Vagina (tissue), 2 donors: ENCODE data around the gene SPACA9. TPM values are rescaled to one million over a fixed set of nuclear protein-coding genes. Genes with fewer than 3 reads are reported as not detected.

Experiments
- DNase-seq, 2 donors: peaks; one replicate each; pipeline ENCODE4 v3.0.0-alpha.2; 2017; ENCODE audit errors: extremely low spot score in 2 of 2
- H3K27ac ChIP-seq: fragments of 200-600 bp; sonication (generic); one replicate; pipeline ENCODE4 v1.5.1; 2019
- H3K27me3 ChIP-seq: fragments of 200-600 bp; sonication (generic); one replicate; pipeline ENCODE4 v1.5.1; 2019
- H3K36me3 ChIP-seq, 2 donors: fragments of 200-600 bp; sonication (generic); one replicate each; pipeline ENCODE4 v1.5.1; 2017 to 2019
- H3K4me1 ChIP-seq: fragments of 200-600 bp; sonication (generic); one replicate; pipeline ENCODE4 v1.5.1; 2019
- H3K4me3 ChIP-seq, 2 donors: fragments of 200-600 bp; sonication (generic); 1 replicate in 1 of 2; 2 replicates in 1 of 2; pipeline ENCODE4 v1.5.1; 2016 to 2019
- H3K9me3 ChIP-seq: fragments of 200-600 bp; sonication (generic); one replicate; pipeline ENCODE4 v1.5.1; 2019
- POLR2A ChIP-seq, 2 donors: fragments of 450-650 bp; IDR thresholded peaks; one replicate each; pipeline ENCODE4 v1.6.1; 2017; ENCODE audit warnings: antibody characterized with exemption in 2 of 2, mild to moderate bottlenecking in 2 of 2, moderate library complexity in 2 of 2
- POLR2AphosphoS5 ChIP-seq, 2 donors: sonication (generic); formaldehyde crosslinking; IDR thresholded peaks; one replicate each; pipeline ENCODE4 v1.9.0; 2017; ENCODE audit warnings: antibody characterized with exemption in 2 of 2, mild to moderate bottlenecking in 2 of 2, low read depth in 1 of 2; ENCODE audit not compliant: insufficient read depth in 1 of 2
- intact Hi-C: fragments of 100-400 bp; cut with DNase I; formaldehyde crosslinking; loops from one replicate; pipeline ENCODE4 v1.15.1; 2023
- total RNA-seq: library from RNA; depleted of rRNA; stranded (reverse); fragments of >200 nt; gene quantifications from one replicate; pipeline ENCODE4 v1.2.3, GENCODE V29; 2016
- TF ChIP-seq, protein P1 (sequence below), 3 experiments: fragments of 450-650 bp in 2 of 3; fragments of 200-600 bp in 1 of 3; sonication (generic) in 1 of 3; IDR thresholded peaks; one replicate each; pipeline ENCODE4 v1.5.1; 2017 to 2019; ENCODE audit warnings: antibody characterized with exemption in 3 of 3, mild to moderate bottlenecking in 2 of 3, moderate library complexity in 2 of 3

Gene SPACA9
- total RNA-seq, 1 donor from 2014 or later: 2.7 TPM

DNA sequence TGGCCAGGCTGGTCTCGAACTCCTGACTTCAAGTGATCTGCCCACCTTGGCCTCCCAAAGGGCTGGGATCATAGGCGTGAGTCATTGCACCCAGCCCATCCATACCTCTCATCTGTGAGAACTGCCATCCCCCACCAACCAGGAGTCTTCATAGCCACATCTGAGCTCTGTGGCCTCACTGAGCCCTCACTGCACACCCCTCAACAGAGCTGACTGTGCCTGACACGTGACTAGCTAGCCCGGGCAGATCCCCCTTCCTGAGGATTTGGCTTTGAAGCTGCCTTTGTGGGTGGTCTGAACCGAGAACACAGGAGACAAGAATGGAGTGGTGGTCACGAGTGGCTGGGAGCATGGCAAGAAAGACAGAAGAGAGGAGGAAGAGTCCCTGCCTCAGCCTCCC lies 16.2 kb upstream of the SPACA9 start:
- no peaks in the 10 kb centered on the region for H3K27me3 ChIP-seq
- TF ChIP-seq POLR2AphosphoS5 (IDR thresholded peaks at IDR 0.05; ENCODE audit: insufficient read depth in 1 of 2, low read depth in 1 of 2) (no peak), POLR2A (IDR thresholded peaks at IDR 0.05) (no peak)
- TF ChIP-seq, protein P1, sequence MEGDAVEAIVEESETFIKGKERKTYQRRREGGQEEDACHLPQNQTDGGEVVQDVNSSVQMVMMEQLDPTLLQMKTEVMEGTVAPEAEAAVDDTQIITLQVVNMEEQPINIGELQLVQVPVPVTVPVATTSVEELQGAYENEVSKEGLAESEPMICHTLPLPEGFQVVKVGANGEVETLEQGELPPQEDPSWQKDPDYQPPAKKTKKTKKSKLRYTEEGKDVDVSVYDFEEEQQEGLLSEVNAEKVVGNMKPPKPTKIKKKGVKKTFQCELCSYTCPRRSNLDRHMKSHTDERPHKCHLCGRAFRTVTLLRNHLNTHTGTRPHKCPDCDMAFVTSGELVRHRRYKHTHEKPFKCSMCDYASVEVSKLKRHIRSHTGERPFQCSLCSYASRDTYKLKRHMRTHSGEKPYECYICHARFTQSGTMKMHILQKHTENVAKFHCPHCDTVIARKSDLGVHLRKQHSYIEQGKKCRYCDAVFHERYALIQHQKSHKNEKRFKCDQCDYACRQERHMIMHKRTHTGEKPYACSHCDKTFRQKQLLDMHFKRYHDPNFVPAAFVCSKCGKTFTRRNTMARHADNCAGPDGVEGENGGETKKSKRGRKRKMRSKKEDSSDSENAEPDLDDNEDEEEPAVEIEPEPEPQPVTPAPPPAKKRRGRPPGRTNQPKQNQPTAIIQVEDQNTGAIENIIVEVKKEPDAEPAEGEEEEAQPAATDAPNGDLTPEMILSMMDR (IDR thresholded peaks at IDR 0.05): no peak
- no peak overlapping the region for H3K27ac ChIP-seq
- no peak overlapping the region for H3K4me3 ChIP-seq
- DNase-seq: no peak
- H3K9me3 ChIP-seq: no peaks in the 10 kb centered on the region
- intact Hi-C loops: no loop called here
- H3K4me1 ChIP-seq: peaks cover 7% of the 10 kb centered on the region
- H3K36me3 ChIP-seq: no peaks in the 10 kb centered on the region

DNA sequence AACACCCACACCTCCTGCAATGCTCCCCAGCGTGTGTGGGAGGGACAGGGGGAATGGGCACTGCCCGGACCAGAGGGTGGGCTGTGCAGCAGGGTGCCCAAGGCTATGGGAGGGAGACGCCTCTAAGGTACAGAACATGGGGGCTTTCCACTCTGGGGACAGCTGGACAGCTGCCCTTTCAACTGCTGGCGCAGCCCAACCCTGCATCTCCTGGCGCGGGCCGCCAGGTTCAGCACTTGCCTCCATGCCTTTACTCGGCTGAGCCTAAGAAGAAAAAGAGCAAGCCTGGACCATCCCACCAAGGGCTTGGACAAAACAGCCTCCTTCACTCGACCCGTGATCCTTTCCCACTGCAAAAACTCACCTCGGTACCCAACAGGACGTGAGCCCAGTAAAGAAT lies 15.6 kb upstream of the SPACA9 start:
- no peak for DNase-seq
- Histone ChIP-seq H3K27ac (no peak overlapping the region), H3K4me3 (no peak overlapping the region), H3K27me3 (no peaks in the 10 kb centered on the region), H3K4me1 (peaks cover 2% of the 10 kb centered on the region), H3K9me3 (no peaks in the 10 kb centered on the region), H3K36me3 (no peaks in the 10 kb centered on the region)
- TF ChIP-seq POLR2AphosphoS5 (IDR thresholded peaks at IDR 0.05; ENCODE audit: insufficient read depth in 1 of 2, low read depth in 1 of 2) (no peak), POLR2A (IDR thresholded peaks at IDR 0.05) (no peak)
- TF ChIP-seq, protein P1 (IDR thresholded peaks at IDR 0.05): no peak
- intact Hi-C loops: no loop called here

DNA sequence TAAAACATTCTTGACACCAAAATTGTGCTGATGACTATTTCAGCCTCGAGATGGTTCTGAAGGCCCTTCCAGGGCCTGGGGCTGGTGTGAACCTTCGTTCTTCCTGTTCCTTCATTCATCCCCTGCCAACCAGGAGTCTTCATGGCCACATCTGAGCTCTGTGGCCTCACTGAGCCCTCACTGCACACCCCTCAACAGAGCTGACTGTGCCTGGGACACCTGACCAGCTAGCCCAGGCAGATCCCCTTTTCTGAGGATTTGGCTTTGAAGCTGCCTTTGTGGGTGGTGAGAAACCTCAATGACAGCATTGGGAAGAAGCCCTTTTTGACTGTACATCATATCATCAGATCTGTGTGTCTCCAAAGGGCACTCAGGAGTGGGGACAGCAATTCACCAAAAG lies 14.4 kb upstream of the SPACA9 start:
- Histone ChIP-seq H3K9me3 (no peaks in the 10 kb centered on the region), H3K36me3 (no peaks in the 10 kb centered on the region), H3K4me1 (no peaks in the 10 kb centered on the region), H3K4me3 (no peak overlapping the region), H3K27me3 (no peaks in the 10 kb centered on the region), H3K27ac (no peak overlapping the region)
- TF ChIP-seq POLR2AphosphoS5 (IDR thresholded peaks at IDR 0.05; ENCODE audit: insufficient read depth in 1 of 2, low read depth in 1 of 2) (no peak), POLR2A (IDR thresholded peaks at IDR 0.05) (no peak)
- TF ChIP-seq, protein P1 (IDR thresholded peaks at IDR 0.05): no peak
- intact Hi-C loops: no loop called here
- no peak for DNase-seq

DNA sequence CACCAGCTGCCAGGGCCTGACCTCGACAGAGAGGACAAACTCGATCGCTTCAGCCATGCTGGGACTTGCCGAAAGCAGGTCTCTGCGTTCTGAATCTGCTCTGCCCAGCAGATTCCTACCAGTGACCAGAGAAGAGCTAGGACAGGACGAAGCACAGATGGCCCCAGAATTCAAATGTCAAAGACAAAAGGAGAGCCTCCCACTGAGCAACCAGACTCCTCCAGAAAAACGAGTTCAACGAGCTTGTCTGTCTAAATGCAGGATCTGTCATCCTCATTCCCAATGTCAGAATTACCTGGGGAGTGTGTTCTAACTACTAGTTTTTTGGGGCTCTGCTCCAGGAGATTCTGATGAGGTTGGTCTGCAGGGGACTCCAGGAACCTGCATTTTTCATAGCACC lies 14.0 kb upstream of the SPACA9 start:
- no peak overlapping the region for H3K27ac ChIP-seq
- no peaks in the 10 kb centered on the region for H3K27me3 ChIP-seq
- TF ChIP-seq POLR2AphosphoS5 (IDR thresholded peaks at IDR 0.05; ENCODE audit: insufficient read depth in 1 of 2, low read depth in 1 of 2): peak in 1 of 2 donors; percentile 58
- TF ChIP-seq, protein P1 (IDR thresholded peaks at IDR 0.05): no peak
- DNase-seq: no peak
- H3K4me1 ChIP-seq: no peaks in the 10 kb centered on the region
- H3K4me3 ChIP-seq: no peak overlapping the region
- H3K36me3 ChIP-seq: no peaks in the 10 kb centered on the region
- intact Hi-C loops: no loop called here
- H3K9me3 ChIP-seq: no peaks in the 10 kb centered on the region

DNA sequence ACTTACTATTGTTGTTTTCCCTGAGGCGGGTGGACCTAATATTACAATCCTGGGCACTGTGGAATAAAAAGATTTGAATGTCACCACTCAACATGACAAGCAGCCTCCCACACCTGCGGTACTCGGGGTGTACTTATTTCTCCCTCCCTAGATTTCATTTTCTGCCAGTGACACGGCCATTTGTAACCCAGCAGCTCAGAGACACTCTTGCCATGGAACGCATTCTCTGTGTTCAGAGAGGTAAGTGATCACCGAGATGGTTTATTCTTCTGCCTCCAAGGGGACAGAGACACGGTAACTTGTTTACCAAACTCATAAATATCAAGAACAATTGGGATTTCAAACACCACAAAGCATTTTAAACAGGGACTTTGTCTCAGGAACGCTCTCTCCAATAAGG lies 11.8 kb upstream of the SPACA9 start:
- no peak overlapping the region for H3K27ac ChIP-seq
- intact Hi-C loops: no loop called here

More for the DNA sequence above, 11.8 kb upstream of the SPACA9 start:
- DNase-seq: no peak
- no peaks in the 10 kb centered on the region for H3K27me3 ChIP-seq
- no peaks in the 10 kb centered on the region for H3K4me1 ChIP-seq
- H3K4me3 ChIP-seq: no peak overlapping the region
- no peaks in the 10 kb centered on the region for H3K36me3 ChIP-seq
- TF ChIP-seq POLR2A (IDR thresholded peaks at IDR 0.05) (no peak), POLR2AphosphoS5 (IDR thresholded peaks at IDR 0.05; ENCODE audit: insufficient read depth in 1 of 2, low read depth in 1 of 2) (no peak)
- no peaks in the 10 kb centered on the region for H3K9me3 ChIP-seq
